ENCODE measurements around the gene PRMT3. TPM values are rescaled to one million over a fixed set of nuclear protein-coding genes. Genes with fewer than 3 reads are reported as not detected.
"Not testable (repeated sequence)": the region's sequence is repeated elsewhere in the genome, so short reads cannot be mapped to it uniquely, and the experiment has no call there.

Gene PRMT3
- total RNA-seq, 1 donor from 2014 or later, result 13.7 TPM

- no peak for DNase-seq (ENCODE audit: low spot score)
Observed at GRCh38 chr11:20373568-20374209, 13.8 kb upstream of the PRMT3 start.

- no peak for DNase-seq (ENCODE audit: low spot score)
Observed at GRCh38 chr11:20374741-20375300, 12.7 kb upstream of the PRMT3 start.

DNA sequence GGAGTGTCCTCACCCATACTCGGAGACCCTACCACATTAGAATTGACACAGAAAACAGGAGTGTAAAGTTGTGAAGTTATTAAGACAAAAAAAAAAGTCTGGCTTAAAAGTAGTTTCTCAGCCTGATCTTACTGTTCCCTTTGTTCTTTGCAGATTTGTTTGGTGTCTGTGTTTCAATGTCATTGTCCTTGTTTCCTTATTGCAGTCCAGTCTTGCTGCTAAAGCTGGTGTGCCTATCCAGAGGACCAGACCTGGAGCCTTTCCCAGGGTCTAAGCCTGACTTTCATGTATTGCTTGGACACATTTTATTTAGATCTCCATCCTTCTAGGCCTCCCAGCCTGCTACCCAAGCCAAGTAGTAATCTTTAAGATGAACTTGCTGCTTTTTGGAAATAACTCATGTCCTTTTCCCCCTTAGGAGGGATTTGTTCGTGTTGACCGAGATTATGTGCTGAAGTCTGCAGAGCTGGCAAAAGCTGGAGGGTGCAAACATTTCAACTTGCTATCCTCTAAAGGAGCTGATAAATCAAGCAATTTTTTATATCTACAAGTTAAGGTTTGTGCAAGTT is 11.3 kb upstream of the PRMT3 start:
- DNase-seq (ENCODE audit: low spot score), result peak; percentile 96

GRCh38 chr11:20385996-20386395 is 1.5 kb upstream of the PRMT3 start:
- not testable (repeated sequence) for DNase-seq (ENCODE audit: low spot score)

DNA sequence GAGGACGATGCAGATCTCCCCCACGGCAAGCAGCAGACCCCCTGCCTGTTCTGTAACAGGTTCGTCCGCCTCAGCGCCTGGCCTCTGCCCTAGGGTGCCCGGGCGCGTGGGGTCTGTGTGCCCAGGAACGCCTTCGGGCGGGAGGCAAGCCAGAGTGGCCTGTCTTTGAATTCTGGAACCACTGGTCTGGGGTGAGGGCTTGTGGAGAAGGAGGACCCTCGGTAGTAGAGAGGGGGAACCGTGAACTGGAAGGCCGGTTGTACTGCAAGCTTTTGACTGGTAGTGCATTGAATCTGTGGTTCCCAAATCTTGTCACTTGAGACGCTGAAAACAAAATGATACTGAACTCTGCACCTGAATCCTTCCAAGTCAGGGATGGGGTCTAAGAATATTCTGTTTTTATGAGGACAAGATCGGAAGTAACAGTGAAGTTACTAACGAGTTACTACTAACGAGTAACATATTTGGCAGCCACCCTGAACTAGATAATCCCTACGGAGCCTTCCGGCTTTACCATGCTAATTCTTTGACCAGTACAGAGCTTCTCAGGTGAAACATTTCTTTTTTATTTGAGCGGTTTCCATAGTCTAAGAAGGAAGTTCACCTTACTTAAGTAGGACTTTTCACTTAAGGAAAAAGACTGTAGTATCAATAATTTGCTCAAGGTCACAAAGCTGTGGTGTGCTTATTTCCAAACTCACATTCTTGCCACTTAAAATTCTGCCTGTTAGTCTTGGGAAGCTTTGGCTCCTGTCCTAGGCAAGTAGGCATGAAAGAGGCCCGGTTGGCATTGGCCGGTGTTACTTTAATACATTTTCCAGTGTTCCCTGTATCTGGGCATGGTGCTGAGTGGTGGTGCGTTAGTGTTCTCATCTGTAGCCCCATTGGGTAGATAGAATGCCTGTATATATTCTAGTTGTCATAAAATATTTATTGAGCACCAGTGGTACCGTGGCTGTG is 860 bp downstream of the PRMT3 start:
- DNase-seq (ENCODE audit: low spot score), result no peak

DNA sequence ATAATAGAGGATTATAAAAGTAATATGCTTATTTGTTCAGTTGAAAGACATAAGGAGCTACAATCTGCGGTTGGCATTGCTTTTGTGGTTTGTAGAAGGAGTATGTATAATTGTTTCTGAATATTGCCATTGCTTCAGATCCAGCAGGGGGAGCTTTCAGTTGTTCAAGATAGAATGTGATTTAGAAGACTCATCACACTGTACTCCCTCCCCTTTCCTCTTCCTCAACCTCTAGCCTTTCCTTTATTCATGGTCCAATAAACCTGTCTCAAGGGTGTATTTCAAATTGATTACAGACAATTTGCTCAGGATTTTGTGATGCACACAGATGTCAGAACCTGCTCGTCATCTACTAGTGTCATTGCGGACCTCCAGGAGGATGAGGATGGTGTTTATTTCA is 9.8 kb downstream of the PRMT3 start:
- DNase-seq (ENCODE audit: low spot score), result peak; percentile 37

- DNase-seq (ENCODE audit: low spot score), result no peak
Observed at GRCh38 chr11:20399498-20399897, 12.0 kb downstream of the PRMT3 start.

GRCh38 chr11:20403059-20403458 is 15.5 kb downstream of the PRMT3 start:
- DNase-seq (ENCODE audit: low spot score), result no peak

DNA sequence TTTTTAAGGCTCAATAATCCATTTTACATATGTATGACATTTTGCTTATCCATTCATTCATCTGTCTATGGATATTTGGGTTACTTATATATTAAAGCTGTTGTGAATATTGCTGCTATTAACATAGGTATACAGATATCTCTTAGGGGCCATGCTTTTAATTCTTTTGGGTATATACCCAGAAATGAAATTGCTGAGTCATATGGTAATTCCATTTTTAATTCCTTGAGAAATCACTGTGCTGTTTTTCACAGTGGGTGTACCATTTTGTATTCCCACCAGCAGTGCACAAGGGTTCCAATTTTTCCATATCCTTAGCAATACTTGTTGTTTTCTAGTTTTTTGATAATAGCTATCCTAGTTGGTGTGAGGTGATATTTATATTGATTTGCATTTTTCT is 19.0 kb downstream of the PRMT3 start:
- DNase-seq (ENCODE audit: low spot score), result no peak

DNA sequence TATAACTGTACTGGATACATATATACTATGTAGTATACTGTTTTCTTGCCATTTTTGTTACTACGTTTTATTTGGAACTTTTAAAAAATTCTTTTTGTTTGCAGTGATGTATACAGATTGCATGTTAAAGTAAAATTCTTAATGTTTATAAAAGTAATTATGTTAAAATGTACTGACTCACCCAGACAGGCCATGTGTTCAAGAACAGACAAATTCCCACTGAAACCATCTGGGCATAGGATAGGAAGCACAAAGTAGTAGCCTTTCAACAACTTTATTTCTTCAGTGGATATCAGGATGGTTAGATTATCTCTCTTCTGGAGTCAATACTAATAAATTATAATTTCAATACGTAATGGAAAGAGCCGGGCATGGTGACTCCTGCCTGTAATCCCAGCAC is 19.8 kb downstream of the PRMT3 start:
- no peak for DNase-seq (ENCODE audit: low spot score)

GRCh38 chr11:20415432-20415831 is 27.9 kb downstream of the PRMT3 start:
- DNase-seq (ENCODE audit: low spot score), result no peak

GRCh38 chr11:20417771-20418170 is 30.3 kb downstream of the PRMT3 start:
- DNase-seq (ENCODE audit: low spot score), result no peak

GRCh38 chr11:20421946-20422345 is 34.4 kb downstream of the PRMT3 start:
- DNase-seq (ENCODE audit: low spot score), result no peak

GRCh38 chr11:20429216-20429615 is 41.7 kb downstream of the PRMT3 start:
- no peak for DNase-seq (ENCODE audit: low spot score)

- DNase-seq (ENCODE audit: low spot score), result no peak
Observed at GRCh38 chr11:20438637-20439036, 51.1 kb downstream of the PRMT3 start.

DNA sequence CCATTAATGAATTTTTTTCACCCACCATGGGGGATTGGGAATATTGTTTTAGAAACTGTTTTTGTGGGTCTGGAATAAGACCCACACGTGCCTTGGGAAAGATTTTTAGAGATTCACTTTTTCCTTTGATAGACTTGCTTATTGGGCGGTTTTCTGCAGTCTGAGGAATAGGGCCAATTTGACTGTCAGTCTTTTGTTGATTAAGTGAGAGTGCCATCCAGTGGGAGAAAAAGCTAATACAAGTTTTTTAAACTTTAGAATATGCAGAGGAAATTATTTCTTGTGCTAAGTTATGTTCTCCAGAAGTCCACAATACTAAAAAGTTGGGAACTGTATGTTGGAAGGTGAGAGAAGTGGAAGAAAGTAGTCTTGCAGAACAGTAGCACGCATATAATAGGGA is 56.1 kb downstream of the PRMT3 start:
- peak; percentile 25 for DNase-seq (ENCODE audit: low spot score)

- no peak for DNase-seq (ENCODE audit: low spot score)
Observed at GRCh38 chr11:20444535-20444934, 57.0 kb downstream of the PRMT3 start.

DNA sequence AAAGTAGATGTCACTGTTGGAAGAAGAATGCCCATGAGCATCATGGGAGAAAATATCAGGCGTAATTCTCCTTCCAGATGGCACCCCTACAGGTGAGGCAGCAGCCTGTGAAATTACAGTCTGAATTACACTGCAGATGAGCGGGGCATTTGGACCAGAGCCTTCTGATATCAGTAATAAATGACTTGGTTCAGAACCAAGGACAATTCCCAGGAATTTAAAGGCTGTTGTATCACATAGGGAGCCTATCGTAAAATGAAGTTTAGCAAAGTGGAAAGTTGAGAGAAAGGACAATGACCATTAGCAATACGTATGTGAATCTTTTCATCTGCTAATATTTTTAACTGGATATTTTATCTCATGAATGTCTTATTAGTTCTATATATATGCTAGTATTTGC is 61.3 kb downstream of the PRMT3 start:
- no peak for DNase-seq (ENCODE audit: low spot score)

DNA sequence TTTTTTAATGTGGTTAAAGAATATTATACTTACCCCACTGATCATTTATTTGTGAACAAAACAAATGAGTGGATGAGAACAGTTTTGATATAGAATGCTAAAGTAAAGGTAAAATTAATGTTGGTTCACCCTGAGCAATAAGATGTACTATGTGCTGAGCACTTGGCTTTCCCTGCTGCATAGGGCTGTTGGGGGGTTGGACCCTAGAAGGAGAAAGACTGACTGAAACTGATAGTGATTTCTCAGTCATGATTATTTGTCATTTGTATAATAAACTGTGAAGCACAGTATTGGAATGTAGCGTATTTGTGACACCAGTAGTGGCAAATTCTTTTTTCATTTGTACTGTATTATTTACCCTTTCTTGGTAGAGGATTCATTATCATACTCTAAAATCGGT is 63.3 kb downstream of the PRMT3 start:
- no peak for DNase-seq (ENCODE audit: low spot score)

DNA sequence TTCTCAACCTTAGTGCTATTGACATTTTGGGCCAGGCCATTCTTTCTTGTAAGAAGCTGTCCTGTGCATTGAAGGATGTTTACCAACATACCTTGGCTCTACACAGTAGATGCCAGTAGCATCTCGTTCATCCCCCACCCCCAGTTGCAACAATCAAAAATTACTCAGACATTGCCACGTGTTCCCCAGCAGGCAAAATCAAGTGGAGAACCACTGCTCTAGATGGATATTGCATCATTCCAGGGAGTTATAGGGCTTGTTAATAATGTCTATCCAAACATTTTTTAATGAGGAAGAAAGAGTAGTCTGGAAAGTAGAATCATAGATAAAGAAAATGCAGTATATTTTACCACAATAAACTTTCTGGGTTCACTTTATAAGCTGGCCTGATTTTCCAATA is 64.1 kb downstream of the PRMT3 start:
- no peak for DNase-seq (ENCODE audit: low spot score)

DNA sequence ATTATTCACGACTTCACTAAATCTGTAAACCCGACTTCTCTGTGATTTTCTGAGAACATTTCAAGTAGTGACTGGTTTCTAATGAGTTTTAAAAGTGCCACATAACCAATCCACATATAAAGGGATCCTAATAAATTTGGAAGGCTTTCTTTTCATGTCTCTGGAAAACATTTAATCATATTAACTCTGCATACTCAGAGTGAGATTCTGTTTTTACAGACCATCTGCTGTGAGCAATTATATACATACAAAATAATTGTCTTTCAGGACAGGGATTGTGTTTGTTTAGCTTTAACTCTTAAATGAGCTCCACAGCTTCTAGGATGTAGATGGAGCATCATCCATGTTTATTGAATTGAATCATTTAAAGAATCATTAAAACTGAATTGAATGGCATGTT is 65.1 kb downstream of the PRMT3 start:
- DNase-seq (ENCODE audit: low spot score), result no peak

DNA sequence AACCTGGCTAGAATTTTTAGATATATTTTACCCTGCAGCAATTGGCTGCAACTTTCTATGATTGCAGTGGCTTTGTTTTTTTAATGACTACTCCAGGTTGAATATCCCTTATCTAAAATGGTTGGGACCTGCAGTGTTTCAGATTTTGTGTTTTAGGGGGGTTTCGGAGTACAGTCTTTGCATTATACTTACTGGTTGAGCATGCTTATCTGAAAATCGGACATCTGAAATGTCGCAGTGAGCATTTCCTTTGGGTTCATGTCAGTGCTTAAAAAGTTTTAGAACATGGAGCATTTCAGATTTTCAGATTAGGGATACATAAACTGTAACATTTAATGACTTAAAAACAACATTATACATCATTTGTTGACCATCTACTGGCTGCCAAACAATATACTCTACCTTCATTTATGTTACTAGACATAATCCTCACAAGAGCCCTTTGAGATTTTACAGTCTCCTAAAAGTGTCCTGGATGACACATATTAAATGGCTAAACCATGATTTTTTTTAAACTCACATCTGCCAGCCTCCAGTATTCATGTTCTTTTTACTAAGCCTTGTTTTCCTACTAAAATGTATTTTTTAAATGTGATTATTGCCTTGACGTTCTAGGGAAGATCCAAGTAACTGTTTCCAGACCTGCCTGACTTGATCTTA is 66.3 kb downstream of the PRMT3 start:
- no peak for DNase-seq (ENCODE audit: low spot score)
